ENCODE data around the gene ZC3H7A.

The ZC3H7A gene

DNA sequence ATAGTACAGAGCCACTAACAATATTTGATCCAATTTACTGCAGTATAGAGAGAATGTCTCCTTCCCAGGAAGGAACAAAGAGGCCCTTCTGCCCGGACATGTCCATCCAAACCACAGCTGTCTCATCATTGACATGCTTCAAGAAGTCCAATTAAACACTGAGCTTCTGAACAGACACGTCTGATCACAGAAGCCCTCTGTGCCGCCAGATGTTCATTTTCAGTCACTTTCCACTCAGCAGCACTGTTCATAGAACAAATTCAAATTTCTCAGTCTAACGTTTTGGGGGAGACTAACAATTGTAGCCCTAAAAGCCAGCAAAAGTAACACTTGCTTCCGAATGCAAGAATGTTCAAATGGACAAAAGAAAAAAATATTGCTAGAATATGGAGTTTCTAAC lies 15.3 kb downstream of the ZC3H7A start:
- peak overlapping the region; percentile 97 for H3K27ac ChIP-seq
- ChIA-PET CTCF (interaction anchor here (0.6 to 1.9 kb wide), 2 partner anchors 15 to 72 kb away, joined by 7 to 11 read pairs; partner anchors contain the start of gene ZC3H7A), POLR2A (ENCODE audit: low non-redundant PET) (no interaction called here)
- TF ChIP-seq, protein P1, sequence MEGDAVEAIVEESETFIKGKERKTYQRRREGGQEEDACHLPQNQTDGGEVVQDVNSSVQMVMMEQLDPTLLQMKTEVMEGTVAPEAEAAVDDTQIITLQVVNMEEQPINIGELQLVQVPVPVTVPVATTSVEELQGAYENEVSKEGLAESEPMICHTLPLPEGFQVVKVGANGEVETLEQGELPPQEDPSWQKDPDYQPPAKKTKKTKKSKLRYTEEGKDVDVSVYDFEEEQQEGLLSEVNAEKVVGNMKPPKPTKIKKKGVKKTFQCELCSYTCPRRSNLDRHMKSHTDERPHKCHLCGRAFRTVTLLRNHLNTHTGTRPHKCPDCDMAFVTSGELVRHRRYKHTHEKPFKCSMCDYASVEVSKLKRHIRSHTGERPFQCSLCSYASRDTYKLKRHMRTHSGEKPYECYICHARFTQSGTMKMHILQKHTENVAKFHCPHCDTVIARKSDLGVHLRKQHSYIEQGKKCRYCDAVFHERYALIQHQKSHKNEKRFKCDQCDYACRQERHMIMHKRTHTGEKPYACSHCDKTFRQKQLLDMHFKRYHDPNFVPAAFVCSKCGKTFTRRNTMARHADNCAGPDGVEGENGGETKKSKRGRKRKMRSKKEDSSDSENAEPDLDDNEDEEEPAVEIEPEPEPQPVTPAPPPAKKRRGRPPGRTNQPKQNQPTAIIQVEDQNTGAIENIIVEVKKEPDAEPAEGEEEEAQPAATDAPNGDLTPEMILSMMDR (conservative IDR thresholded peaks at IDR 0.05; ENCODE audit: low read depth) = no peak
- DNase-seq (ENCODE audit: low spot score) = peak; percentile 70

DNA sequence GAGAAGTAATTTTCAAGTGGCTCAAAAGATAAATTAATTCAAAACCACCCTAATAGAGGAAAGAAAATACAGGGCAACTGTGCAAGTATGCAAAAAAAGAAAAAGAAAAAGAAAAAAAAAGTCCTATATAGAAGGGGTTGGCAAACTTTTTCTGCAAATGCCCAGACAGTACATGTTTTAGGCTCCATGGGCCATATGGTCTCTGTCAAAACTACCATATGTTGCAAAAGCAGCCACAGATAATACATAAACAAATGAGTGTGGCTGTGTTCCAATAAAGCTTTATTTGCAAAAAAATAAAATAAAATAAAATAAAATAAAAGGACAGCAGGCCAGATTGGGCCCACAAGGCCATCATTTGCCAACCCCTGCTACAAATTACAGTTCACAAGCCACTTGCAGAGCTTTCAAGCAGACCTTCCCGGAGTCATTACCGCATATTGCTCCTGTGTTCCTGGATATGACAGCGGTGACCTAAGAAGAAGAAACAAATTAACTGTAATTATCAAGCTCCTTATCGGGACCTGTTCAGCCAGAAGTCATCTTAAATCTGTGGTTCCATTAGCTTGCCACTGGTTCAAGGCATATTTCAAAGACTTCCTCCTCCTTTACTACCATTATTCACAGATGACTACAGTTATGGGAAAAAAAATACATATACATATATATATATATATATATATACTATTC lies 15.9 kb downstream of the ZC3H7A start:
- TF ChIP-seq, protein P1 (conservative IDR thresholded peaks at IDR 0.05; ENCODE audit: low read depth) = no peak
- no peak for DNase-seq (ENCODE audit: low spot score)
- peak overlapping the region; percentile 62; the same call in 1 of the 2 replicates for H3K27ac ChIP-seq
- ChIA-PET POLR2A (ENCODE audit: low non-redundant PET) (no interaction called here), CTCF (interaction anchor here (0.6 to 1.9 kb wide), 2 partner anchors 16 to 73 kb away, joined by 7 to 11 read pairs; partner anchors contain the start of gene ZC3H7A)

DNA sequence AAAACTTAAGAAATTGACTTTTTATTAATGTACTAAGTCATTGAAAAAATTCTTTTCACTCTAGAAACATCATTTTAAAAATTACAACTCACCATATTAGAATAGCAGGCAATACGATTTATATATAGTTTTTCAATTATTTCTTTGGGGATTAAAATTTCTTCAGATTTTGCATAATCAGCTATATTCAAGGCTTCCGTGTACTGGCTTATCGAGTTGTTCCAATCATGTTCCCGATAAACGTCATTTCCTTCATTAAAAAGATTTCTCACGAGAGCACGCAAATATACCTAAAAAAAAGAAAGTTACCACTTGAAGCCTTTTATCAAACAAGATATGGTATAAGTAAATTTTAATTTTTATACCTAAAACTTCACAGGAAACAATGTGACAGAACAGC lies 18.0 kb downstream of the ZC3H7A start:
- CTCF ChIA-PET = no interaction called here
- H3K27ac ChIP-seq = no peak overlapping the region
- POLR2A ChIA-PET (ENCODE audit: low non-redundant PET) = no interaction called here
- DNase-seq (ENCODE audit: low spot score) = no peak
- TF ChIP-seq, protein P1 (conservative IDR thresholded peaks at IDR 0.05; ENCODE audit: low read depth) = no peak

DNA sequence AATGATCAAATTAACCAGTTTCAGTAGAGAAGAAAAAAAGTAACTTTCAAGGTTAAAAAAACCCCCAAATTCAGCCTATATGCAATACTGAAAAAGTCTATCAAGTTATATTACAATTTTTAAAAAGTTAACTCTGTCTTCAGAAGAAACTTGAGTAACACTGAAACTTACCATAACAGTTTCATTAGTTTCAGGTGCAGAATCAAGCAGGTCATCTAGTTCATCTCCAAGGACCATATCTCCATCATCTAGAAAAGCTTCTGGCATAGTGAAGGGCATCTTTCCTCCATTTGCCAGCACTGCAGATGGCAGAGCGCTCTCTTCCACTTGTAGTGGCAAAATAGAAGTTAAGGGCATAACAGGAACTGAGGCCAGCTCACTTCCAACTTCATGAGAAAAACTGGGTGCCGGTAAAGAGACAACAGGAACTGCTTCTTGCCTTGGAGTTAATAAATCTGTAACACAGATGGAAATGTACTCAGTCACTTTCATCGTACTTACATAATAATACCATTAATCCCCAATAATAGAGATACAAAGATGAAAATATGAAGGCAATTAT lies 22.9 kb downstream of the ZC3H7A start:
- CTCF ChIA-PET = no interaction called here
- H3K27ac ChIP-seq = no peak overlapping the region
- TF ChIP-seq, protein P1 (conservative IDR thresholded peaks at IDR 0.05; ENCODE audit: low read depth) = no peak
- no peak for DNase-seq (ENCODE audit: low spot score)
- POLR2A ChIA-PET (ENCODE audit: low non-redundant PET) = no interaction called here

DNA sequence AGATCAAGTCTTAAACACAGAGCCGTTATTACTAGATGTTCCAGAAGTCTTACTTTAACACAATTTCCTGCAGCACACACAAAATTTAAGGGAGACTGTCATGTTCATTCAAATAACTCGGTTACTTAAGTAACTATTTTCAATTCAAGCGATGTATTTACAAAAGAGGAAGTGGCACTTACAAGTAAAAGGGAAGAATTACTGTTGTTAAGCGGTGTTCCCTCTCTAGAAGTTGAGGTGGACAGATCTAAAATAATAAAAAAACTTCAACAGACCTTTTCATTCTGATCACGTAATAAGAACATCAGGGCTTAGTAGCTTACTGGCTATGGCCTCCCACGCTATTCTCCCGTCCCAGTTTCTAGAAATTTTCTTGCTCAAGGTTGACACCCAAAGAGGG lies 28.2 kb downstream of the ZC3H7A start:
- no peak overlapping the region for H3K27ac ChIP-seq
- CTCF ChIA-PET = no interaction called here
- POLR2A ChIA-PET (ENCODE audit: low non-redundant PET) = no interaction called here
- TF ChIP-seq, protein P1 (conservative IDR thresholded peaks at IDR 0.05; ENCODE audit: low read depth) = no peak
- no peak for DNase-seq (ENCODE audit: low spot score)

DNA sequence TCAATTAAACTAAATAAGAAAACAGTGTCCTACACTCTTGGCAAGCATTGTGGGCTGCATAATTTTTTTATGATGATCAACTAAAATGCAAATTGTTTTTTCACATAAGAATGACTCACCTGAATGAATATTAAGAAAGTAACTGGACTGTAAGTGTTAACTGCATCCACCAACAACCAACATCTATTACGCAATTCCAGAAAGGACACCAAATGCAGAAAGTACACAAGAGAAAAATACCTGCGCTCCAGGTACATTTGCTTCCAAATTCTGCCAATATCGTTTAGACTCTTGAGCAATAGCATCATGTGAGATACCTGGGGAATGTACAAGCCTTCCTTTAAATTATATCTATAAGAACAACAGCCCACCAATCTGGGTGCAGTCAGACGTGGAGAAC lies 34.6 kb downstream of the ZC3H7A start:
- no peak for DNase-seq (ENCODE audit: low spot score)
- CTCF ChIA-PET = interaction anchor here (0.6 kb wide), 2 partner anchors 25 to 36 kb away, joined by 3 to 5 read pairs; no protein-coding TSS in a partner anchor
- TF ChIP-seq, protein P1 (conservative IDR thresholded peaks at IDR 0.05; ENCODE audit: low read depth) = no peak
- POLR2A ChIA-PET (ENCODE audit: low non-redundant PET) = no interaction called here
- H3K27ac ChIP-seq = no peak overlapping the region

Data from RWPE1 (cell line).